Adrenal gland (tissue), 19 donors: Measurements from ENCODE around the gene PIPOX. TPM values are rescaled to one million over a fixed set of nuclear protein-coding genes. Genes with fewer than 3 reads are reported as not detected.

Source experiments
- DNase-seq, 7 donors: peaks; one replicate each; pipeline ENCODE4 v3.0.0-alpha.2; 2019 to 2020
- H3K27ac ChIP-seq, 5 donors: fragments of 200-600 bp; sonication (generic) in 4 of 5; 1 replicate in 3 of 5; 2 replicates in 2 of 5; pipeline versions ENCODE4 v1.5.1 to v1.8.0; 2016 to 2020; ENCODE audit warnings: mild to moderate bottlenecking in 1 of 5
- H3K27me3 ChIP-seq: fragments of 200-600 bp; 2 replicates; pipeline ENCODE4 v1.8.0; 2021
- H3K36me3 ChIP-seq, 2 donors: fragments of 200-600 bp; replicated peaks in 1 of 2; 1 replicate in 1 of 2; 2 replicates in 1 of 2; pipeline versions ENCODE4 v1.5.1 to v1.8.0; 2018 to 2022
- H3K4me1 ChIP-seq, 2 donors: fragments of 200-600 bp; replicated peaks in 1 of 2; 1 replicate in 1 of 2; 2 replicates in 1 of 2; pipeline versions ENCODE4 v1.5.1 to v1.8.0; 2018 to 2021
- H3K4me3 ChIP-seq, 4 donors: fragments of 200-600 bp; sonication (generic) in 3 of 4; one replicate each; pipeline ENCODE4 v1.5.1; 2016 to 2018
- H3K9me3 ChIP-seq, 3 donors: fragments of 200-600 bp; sonication (generic) in 1 of 3; replicated peaks in 1 of 3; 1 replicate in 2 of 3; 2 replicates in 1 of 3; pipeline versions ENCODE4 v1.5.1 to v1.8.0; 2016 to 2021
- CTCF ChIP-seq, 6 experiments: fragments of 450-650 bp in 4 of 6; fragments of 200-600 bp in 2 of 6; sonication (generic) in 1 of 6; IDR thresholded peaks; 1 replicate in 5 of 6; 2 replicates in 1 of 6; pipeline versions ENCODE4 v1.5.1 to v1.8.0; 2016 to 2021; ENCODE audit warnings: antibody characterized with exemption in 6 of 6, mild to moderate bottlenecking in 2 of 6, moderate library complexity in 1 of 6
- POLR2A ChIP-seq, 2 donors: fragments of 450-650 bp; IDR thresholded peaks; one replicate each; pipeline ENCODE4 v1.6.1; 2017; ENCODE audit warnings: antibody characterized with exemption in 2 of 2, mild to moderate bottlenecking in 2 of 2, moderate library complexity in 1 of 2
- WGBS, 4 donors: extraction: QIAGEN DNeasy Blood & Tissue Kit in 2 of 4; methylation state at CpG; one replicate each; pipeline versions ENCODE4 v1.1.5 to v1.1.7; 2013 to 2017; 5-methylcytosine and 5-hydroxymethylcytosine counted together
- intact Hi-C, 2 donors: fragments of 100-400 bp; cut with DNase I; formaldehyde crosslinking; loops; one replicate each; pipeline versions ENCODE4 v1.14.1 to v1.15.0; 2022 to 2023
- long read RNA-seq, 10 donors: library from polyadenylated mRNA in 3 of 10; unstranded in 2 of 10; stranded (forward) in 1 of 10; transcript quantifications; one replicate each; pipeline ENCODE4 v2.0.0 and lab custom pipeline, GENCODE V29; 2021 to 2026
- polyA plus RNA-seq, 3 donors: library from polyadenylated mRNA; stranded (reverse); fragments of 200-250 nt in 2 of 3; fragments of 350-450 nt in 1 of 3; fragmentation: Illumina TruSeq in 1 of 3; extraction: RNeasy Lipid Tissue Mini Kit (QIAGEN cat#74804) in 1 of 3; gene quantifications; one replicate each; pipeline ENCODE4 v1.2.3, GENCODE V29; 2013 to 2014
- total RNA-seq, 9 donors: library from RNA; depleted of rRNA in 4 of 9; stranded (reverse); fragments of >200 nt in 4 of 9; fragments of 120-200 nt in 1 of 9; fragmentation: NEBNext Ultra II Directional in 1 of 9; extraction: Animal tissue kit (Norgen Biotek cat#: 25700) in 1 of 9; gene quantifications; one replicate each; pipeline versions ENCODE4 v1.1.0 to v1.2.4, GENCODE V29; 2013 to 2023
- donor health status: healthy with polysubstance abuse.
- donor health status: Bipolar disorder and iron deficiency.
- donor health status: DM: yes; HTN: yes; CAD: no.
- donor health status: DM: no; HTN: no; CAD: no.
- donor health status: DM: no; HTN: no; CAD: no.
- donor health status: DM: yes; HTN: yes; CAD: no.

Gene PIPOX
- total RNA-seq (1 to 10 TPM in 7 of 9 donors, under 1 TPM in 2; 0.47 to 2.2 (median 1.4) TPM), polyA plus RNA-seq (under 1 TPM; 0.34 to 0.97 (median 0.82) TPM)
- long read RNA-seq, donor 1 = 0 reads
- long read RNA-seq, donor 2 = 0 reads
- long read RNA-seq, donor 3 = 0 reads
- long read RNA-seq, donor 4, partial matches to known transcripts = 0 of 1 reads
- long read RNA-seq, donor 4, other reads (novel, unspliced or antisense) = 1 of 1 reads
- long read RNA-seq, donor 5 = 0 reads
- long read RNA-seq, donor 6, partial matches to known transcripts = 2 of 2 reads
- long read RNA-seq, donor 6, other reads (novel, unspliced or antisense) = 0 of 2 reads
- long read RNA-seq, donor 7 = 0 reads
- long read RNA-seq, donor 8, partial matches to known transcripts = 0 of 1 reads
- long read RNA-seq, donor 8, other reads (novel, unspliced or antisense) = 0 of 1 reads
- long read RNA-seq, donor 9 = 0 reads
- long read RNA-seq, donor 10 = 0 reads

DNA sequence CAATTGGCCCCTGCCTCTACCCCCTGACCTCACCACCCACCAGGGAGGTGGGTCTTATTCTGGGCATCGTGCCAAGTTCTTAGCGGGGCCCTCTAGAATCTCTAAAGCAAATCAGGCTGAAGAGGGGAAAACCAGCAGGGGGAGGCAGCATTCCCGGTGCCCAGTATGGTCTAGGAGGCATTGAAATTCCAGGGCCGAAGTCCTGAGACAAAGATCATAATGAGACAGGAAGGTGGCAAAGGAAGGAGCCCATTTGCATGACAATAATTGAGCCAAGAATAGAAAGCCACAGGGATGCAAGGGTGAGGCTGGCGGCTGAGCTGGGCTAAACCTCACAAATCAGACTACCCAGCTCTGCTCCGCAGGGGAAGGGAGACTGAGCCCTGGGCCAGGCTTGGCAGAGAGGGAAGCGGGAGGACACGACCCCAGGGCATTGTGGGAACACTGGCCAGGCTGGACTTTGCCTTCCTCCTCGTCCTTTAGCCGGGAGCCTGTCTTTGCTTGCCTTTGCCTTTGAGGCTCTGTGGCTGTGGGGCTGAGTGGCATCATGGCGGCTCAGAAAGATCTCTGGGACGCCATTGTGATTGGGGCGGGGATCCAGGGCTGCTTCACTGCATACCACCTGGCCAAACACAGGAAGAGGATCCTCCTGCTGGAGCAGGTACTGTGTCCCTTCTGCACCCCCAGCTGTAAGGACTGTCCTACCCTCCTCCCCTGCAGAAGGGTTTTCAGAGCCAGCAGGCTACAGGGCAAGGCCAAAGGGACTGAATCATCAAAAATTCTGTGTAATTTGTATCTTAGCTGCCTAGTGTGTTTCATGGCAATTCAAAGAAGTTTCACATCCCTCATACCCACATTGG is at the start of gene PIPOX:
PIPOX (plus strand) TSS at position 463 of the 860 bp plus-strand sequence; CDS start at position 548, 85 bp downstream.
- no peak within 1 kb of the TSS for H3K4me3 ChIP-seq

GRCh38 chr17:28993645-28994426 is 49.1 kb upstream of the PIPOX start:
- Histone ChIP-seq H3K27ac (no peak overlapping the region), H3K4me1 (peaks cover 0 to 8% of the 10 kb centered on the region in 2 donors), H3K9me3 (no peaks in the 10 kb centered on the region), H3K36me3 (no peaks in the 10 kb centered on the region), H3K27me3 (no peaks in the 10 kb centered on the region), H3K4me3 (no peak overlapping the region)
- WGBS, 4 donors = 62 to 74% (median 69%) methylated on average over 12 to 13 of the region's 13 CpGs
- intact Hi-C loops = no loop called here
- peak in 4 of 7 donors; percentile 28 to 59 (median 54) for DNase-seq
- no peak for TF ChIP-seq CTCF (IDR thresholded peaks at IDR 0.05)
- no peak for TF ChIP-seq POLR2A (IDR thresholded peaks at IDR 0.05)

More for the DNA sequence above, at the start of gene PIPOX:
- peak; percentile 35 to 70 (median 56) for DNase-seq
- WGBS, 4 donors = 25 to 48% (median 40%) methylated on average over 10 to 13 of the region's 13 CpGs
- peaks cover 17 to 37% of the 10 kb centered on the region in 2 donors for H3K4me1 ChIP-seq
- H3K9me3 ChIP-seq = no peaks in the 10 kb centered on the region
- H3K27me3 ChIP-seq = no peaks in the 10 kb centered on the region
- no peaks in the 10 kb centered on the region for H3K36me3 ChIP-seq
- TF ChIP-seq POLR2A (IDR thresholded peaks at IDR 0.05) = no peak
- peak in 1 of 6 experiments; percentile 10 for TF ChIP-seq CTCF (IDR thresholded peaks at IDR 0.05)
- intact Hi-C loops = no loop called here
- peak within 1 kb of the TSS in 4 of 5 donors; percentile 19 to 67 (median 46) for H3K27ac ChIP-seq

DNA sequence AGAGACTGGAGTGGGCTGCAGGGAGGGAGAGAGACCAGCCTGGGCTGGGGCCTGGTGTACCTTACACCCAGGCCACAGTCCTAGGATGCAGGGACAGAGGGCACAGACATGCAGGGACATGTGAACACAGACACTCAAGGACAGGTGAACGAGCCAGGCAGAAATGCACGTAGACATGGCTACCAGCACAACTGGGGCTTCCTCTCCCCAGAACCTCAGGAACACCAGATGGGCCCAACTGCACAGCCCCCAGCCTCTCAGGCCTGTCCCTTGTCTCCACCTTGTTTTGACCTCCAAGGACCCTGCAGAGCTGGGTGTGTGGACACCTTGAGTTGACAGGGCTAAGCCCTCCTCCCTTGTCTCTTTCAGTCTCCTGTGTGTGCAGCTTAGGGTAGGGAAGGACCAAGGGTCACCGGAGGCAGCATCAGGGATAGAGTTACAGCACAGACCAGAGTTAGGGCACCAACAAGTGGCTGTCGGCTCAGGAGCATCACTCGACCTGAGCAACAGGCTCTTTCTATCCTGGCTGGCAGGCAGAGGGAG is 46.3 kb upstream of the PIPOX start:
- no peak for TF ChIP-seq POLR2A (IDR thresholded peaks at IDR 0.05)
- H3K4me1 ChIP-seq = peaks cover 0 to 8% of the 10 kb centered on the region in 2 donors
- no peaks in the 10 kb centered on the region for H3K27me3 ChIP-seq
- 47 to 64% (median 61%) methylated on average over 5 of the region's 5 CpGs for WGBS, 4 donors
- H3K27ac ChIP-seq = no peak overlapping the region
- no peaks in the 10 kb centered on the region for H3K36me3 ChIP-seq
- no peak for DNase-seq
- intact Hi-C loops = no loop called here
- H3K9me3 ChIP-seq = no peaks in the 10 kb centered on the region
- H3K4me3 ChIP-seq = no peak overlapping the region

GRCh38 chr17:28997806-28998205 is 45.1 kb upstream of the PIPOX start:
- H3K4me1 ChIP-seq = peaks cover 0 to 8% of the 10 kb centered on the region in 2 donors
- no peaks in the 10 kb centered on the region for H3K9me3 ChIP-seq
- 63 to 100% (median 88%) methylated on average over 1 of the region's 1 CpG for WGBS, 4 donors
- no peak overlapping the region for H3K27ac ChIP-seq
- no peaks in the 10 kb centered on the region for H3K36me3 ChIP-seq
- no peaks in the 10 kb centered on the region for H3K27me3 ChIP-seq
- TF ChIP-seq POLR2A (IDR thresholded peaks at IDR 0.05) = no peak
- intact Hi-C loops = no loop called here
- no peak for DNase-seq
- H3K4me3 ChIP-seq = no peak overlapping the region
